H1 (cell line): ENCODE measurements around the gene ADAMTS6. TPM values are rescaled to one million over a fixed set of nuclear protein-coding genes. Genes with fewer than 3 reads are reported as not detected.

Source experiments
- BRCA1 ChIP-seq: IDR thresholded peaks from 2 replicates; pipeline ENCODE4 v1.6.1; 2012; ENCODE audit warnings: low read depth, low read length, improper control_type of control experiment
- CHD2 ChIP-seq: IDR thresholded peaks from 2 replicates; pipeline ENCODE4 v1.6.1; 2012; ENCODE audit warnings: low read length, improper control_type of control experiment
- EZH2 ChIP-seq: fragments of 200-600 bp; sonication (generic); IDR thresholded peaks from 2 replicates; pipeline ENCODE4 v1.7.1; 2012; ENCODE audit warnings: low read depth, mild to moderate bottlenecking, moderate library complexity, low read length, inconsistent platforms; ENCODE audit not compliant: severe bottlenecking
- GABPA ChIP-seq: IDR thresholded peaks from 2 replicates; pipeline ENCODE4 v1.6.1; 2011; ENCODE audit warnings: mild to moderate bottlenecking, low read length, moderate library complexity, borderline replicate concordance; ENCODE audit not compliant: insufficient read depth
- PHF8 ChIP-seq: fragments of 200-600 bp; sonication (generic); conservative IDR thresholded peaks from 2 replicates; pipeline ENCODE4 v1.7.1; 2012; ENCODE audit warnings: low read depth, mild to moderate bottlenecking, inconsistent platforms, low read length, moderate library complexity
- POLR2A ChIP-seq, 2 experiments: IDR thresholded peaks; 1 replicate in 1 of 2; 2 replicates in 1 of 2; pipeline ENCODE4 v1.6.1; 2011; ENCODE audit warnings: low read depth in 2 of 2, low read length in 2 of 2, mild to moderate bottlenecking in 2 of 2; ENCODE audit errors: control extremely low read depth in 1 of 2
- POU5F1 ChIP-seq: IDR thresholded peaks from 2 replicates; pipeline ENCODE4 v1.6.1; 2011; ENCODE audit warnings: low read depth, mild to moderate bottlenecking, low read length, moderate library complexity
- polyA plus RNA-seq, 7 experiments: library from polyadenylated mRNA; depleted of rRNA in 3 of 7; stranded (reverse) in 5 of 7; unstranded in 2 of 7; fragments of >200 nt in 5 of 7; fragments of 200-250 nt in 2 of 7; gene quantifications; 1 replicate in 5 of 7; 2 replicates in 1 of 7; 4 replicates in 1 of 7; pipeline versions ENCODE4 v1.2.1 to v1.2.3, GENCODE V29; 2011 to 2013; ENCODE audit warnings: missing spikeins in 2 of 7, mixed read lengths in 2 of 7
- total RNA-seq: library from RNA; stranded (reverse); fragmentation: NEBNext Ultra II Directional; extraction: Animal tissue kit (Norgen Biotek cat#: 25700); gene quantifications from 2 replicates; pipeline ENCODE4 v1.2.1, GENCODE V29; 2021
- TF ChIP-seq, protein P1 (sequence below): fragments of 300-600 bp; sonication (generic); IDR thresholded peaks from 2 replicates; pipeline ENCODE4 v1.7.1; 2012; ENCODE audit warnings: low read length, moderate library complexity, mild to moderate bottlenecking, inconsistent platforms; ENCODE audit not compliant: insufficient replicate concordance

Gene ADAMTS6
- total and polyA plus RNA-seq, 2 of the 8 experiments (the other 6 are each of a cell fraction or from before 2014, with no cell fraction given) = 0.74 to 2.4 TPM

DNA sequence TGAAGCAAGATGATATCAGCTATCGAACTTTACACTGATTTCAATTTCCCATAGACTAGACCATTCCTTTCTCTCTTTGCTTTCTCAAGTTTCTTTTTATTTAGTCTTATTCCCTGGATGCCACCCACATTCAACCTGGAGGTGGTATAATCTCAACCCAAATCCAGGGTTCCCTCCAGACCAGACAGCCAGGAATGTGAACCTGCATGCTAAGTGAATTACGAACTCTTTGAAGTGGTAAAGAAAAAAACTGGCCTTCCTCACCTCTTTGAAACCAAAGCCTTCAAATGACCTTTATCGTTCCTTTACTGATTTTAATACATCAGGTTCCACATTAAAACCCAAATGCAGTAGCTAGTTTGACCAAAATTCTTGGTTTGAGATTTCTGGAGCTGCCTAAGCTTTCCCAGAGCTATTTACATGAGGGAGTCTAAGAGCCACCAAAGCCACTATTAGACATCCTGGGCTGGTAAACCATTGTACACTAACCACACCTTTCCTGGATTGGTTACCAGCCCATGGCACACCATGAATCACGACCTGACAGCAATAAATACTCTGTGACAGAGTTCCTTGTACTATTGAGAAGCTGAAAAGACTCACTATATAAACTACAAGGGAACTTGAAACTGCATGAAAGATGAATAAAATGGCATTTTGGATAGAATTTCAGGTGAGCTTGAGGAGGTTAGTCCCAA lies 323.7 kb downstream of the ADAMTS6 start (continued):
- TF ChIP-seq, protein P1, sequence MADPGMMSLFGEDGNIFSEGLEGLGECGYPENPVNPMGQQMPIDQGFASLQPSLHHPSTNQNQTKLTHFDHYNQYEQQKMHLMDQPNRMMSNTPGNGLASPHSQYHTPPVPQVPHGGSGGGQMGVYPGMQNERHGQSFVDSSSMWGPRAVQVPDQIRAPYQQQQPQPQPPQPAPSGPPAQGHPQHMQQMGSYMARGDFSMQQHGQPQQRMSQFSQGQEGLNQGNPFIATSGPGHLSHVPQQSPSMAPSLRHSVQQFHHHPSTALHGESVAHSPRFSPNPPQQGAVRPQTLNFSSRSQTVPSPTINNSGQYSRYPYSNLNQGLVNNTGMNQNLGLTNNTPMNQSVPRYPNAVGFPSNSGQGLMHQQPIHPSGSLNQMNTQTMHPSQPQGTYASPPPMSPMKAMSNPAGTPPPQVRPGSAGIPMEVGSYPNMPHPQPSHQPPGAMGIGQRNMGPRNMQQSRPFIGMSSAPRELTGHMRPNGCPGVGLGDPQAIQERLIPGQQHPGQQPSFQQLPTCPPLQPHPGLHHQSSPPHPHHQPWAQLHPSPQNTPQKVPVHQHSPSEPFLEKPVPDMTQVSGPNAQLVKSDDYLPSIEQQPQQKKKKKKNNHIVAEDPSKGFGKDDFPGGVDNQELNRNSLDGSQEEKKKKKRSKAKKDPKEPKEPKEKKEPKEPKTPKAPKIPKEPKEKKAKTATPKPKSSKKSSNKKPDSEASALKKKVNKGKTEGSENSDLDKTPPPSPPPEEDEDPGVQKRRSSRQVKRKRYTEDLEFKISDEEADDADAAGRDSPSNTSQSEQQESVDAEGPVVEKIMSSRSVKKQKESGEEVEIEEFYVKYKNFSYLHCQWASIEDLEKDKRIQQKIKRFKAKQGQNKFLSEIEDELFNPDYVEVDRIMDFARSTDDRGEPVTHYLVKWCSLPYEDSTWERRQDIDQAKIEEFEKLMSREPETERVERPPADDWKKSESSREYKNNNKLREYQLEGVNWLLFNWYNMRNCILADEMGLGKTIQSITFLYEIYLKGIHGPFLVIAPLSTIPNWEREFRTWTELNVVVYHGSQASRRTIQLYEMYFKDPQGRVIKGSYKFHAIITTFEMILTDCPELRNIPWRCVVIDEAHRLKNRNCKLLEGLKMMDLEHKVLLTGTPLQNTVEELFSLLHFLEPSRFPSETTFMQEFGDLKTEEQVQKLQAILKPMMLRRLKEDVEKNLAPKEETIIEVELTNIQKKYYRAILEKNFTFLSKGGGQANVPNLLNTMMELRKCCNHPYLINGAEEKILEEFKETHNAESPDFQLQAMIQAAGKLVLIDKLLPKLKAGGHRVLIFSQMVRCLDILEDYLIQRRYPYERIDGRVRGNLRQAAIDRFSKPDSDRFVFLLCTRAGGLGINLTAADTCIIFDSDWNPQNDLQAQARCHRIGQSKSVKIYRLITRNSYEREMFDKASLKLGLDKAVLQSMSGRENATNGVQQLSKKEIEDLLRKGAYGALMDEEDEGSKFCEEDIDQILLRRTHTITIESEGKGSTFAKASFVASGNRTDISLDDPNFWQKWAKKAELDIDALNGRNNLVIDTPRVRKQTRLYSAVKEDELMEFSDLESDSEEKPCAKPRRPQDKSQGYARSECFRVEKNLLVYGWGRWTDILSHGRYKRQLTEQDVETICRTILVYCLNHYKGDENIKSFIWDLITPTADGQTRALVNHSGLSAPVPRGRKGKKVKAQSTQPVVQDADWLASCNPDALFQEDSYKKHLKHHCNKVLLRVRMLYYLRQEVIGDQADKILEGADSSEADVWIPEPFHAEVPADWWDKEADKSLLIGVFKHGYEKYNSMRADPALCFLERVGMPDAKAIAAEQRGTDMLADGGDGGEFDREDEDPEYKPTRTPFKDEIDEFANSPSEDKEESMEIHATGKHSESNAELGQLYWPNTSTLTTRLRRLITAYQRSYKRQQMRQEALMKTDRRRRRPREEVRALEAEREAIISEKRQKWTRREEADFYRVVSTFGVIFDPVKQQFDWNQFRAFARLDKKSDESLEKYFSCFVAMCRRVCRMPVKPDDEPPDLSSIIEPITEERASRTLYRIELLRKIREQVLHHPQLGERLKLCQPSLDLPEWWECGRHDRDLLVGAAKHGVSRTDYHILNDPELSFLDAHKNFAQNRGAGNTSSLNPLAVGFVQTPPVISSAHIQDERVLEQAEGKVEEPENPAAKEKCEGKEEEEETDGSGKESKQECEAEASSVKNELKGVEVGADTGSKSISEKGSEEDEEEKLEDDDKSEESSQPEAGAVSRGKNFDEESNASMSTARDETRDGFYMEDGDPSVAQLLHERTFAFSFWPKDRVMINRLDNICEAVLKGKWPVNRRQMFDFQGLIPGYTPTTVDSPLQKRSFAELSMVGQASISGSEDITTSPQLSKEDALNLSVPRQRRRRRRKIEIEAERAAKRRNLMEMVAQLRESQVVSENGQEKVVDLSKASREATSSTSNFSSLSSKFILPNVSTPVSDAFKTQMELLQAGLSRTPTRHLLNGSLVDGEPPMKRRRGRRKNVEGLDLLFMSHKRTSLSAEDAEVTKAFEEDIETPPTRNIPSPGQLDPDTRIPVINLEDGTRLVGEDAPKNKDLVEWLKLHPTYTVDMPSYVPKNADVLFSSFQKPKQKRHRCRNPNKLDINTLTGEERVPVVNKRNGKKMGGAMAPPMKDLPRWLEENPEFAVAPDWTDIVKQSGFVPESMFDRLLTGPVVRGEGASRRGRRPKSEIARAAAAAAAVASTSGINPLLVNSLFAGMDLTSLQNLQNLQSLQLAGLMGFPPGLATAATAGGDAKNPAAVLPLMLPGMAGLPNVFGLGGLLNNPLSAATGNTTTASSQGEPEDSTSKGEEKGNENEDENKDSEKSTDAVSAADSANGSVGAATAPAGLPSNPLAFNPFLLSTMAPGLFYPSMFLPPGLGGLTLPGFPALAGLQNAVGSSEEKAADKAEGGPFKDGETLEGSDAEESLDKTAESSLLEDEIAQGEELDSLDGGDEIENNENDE = no peak
- TF ChIP-seq EZH2 (no peak), BRCA1 (no peak), CHD2 (no peak), POU5F1 (no peak), POLR2A (IDR thresholded peaks at IDR 0.05; ENCODE audit: control extremely low read depth in 1 of 2, low read depth in 2 of 2, low read length in 2 of 2) (no peak), PHF8 (no peak), GABPA (no peak)
